DOHH2 (cell line): ENCODE data around the gene BBS9.

Source experiments
- EZH2phosphoT487 ChIP-seq: fragments of 200-600 bp; sonication (generic); IDR thresholded peaks from 2 replicates; pipeline ENCODE4 v1.6.1; 2017; ENCODE audit warnings: borderline replicate concordance, mild to moderate bottlenecking, antibody characterized with exemption, low read length, moderate library complexity, mixed read lengths
- TF ChIP-seq, protein P1 (sequence below): fragments of 200-600 bp; sonication (generic); IDR thresholded peaks from one replicate; pipeline ENCODE4 v1.5.1; 2014; ENCODE audit warnings: antibody characterized with exemption, mild to moderate bottlenecking, low read depth, low read length; ENCODE audit not compliant: poor library complexity, severe bottlenecking

DNA sequence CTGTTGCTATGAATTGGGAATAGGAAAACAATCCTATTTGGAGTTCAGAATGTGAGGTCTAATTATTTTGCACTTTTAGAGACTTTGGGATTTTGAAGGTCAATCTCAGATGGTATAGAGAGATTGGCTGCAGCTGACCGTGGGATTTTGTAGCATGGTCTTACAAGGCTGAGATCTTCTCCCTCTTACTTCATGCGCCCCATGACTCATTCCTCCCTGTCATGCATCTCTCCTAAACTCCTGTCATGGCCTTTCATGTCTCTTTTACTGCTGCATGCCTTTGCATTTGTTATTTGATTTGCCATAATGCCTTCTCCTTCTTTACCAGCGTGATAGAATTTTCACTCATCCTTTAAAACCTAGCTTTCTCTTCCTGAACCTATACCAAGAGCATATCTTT is 133.1 kb downstream of the BBS9 start:
- TF ChIP-seq, protein P1, sequence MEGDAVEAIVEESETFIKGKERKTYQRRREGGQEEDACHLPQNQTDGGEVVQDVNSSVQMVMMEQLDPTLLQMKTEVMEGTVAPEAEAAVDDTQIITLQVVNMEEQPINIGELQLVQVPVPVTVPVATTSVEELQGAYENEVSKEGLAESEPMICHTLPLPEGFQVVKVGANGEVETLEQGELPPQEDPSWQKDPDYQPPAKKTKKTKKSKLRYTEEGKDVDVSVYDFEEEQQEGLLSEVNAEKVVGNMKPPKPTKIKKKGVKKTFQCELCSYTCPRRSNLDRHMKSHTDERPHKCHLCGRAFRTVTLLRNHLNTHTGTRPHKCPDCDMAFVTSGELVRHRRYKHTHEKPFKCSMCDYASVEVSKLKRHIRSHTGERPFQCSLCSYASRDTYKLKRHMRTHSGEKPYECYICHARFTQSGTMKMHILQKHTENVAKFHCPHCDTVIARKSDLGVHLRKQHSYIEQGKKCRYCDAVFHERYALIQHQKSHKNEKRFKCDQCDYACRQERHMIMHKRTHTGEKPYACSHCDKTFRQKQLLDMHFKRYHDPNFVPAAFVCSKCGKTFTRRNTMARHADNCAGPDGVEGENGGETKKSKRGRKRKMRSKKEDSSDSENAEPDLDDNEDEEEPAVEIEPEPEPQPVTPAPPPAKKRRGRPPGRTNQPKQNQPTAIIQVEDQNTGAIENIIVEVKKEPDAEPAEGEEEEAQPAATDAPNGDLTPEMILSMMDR = no peak
- no peak for TF ChIP-seq EZH2phosphoT487
